GM15510 (cell line): ENCODE results near the gene KIAA1755.

ENCODE experiments used
- POLR2A ChIP-seq: IDR thresholded peaks from 3 replicates; pipeline ENCODE4 v1.6.1; 2011; ENCODE audit warnings: borderline replicate concordance; ENCODE audit not compliant: insufficient read length; ENCODE audit errors: extremely low read depth

The KIAA1755 gene

DNA sequence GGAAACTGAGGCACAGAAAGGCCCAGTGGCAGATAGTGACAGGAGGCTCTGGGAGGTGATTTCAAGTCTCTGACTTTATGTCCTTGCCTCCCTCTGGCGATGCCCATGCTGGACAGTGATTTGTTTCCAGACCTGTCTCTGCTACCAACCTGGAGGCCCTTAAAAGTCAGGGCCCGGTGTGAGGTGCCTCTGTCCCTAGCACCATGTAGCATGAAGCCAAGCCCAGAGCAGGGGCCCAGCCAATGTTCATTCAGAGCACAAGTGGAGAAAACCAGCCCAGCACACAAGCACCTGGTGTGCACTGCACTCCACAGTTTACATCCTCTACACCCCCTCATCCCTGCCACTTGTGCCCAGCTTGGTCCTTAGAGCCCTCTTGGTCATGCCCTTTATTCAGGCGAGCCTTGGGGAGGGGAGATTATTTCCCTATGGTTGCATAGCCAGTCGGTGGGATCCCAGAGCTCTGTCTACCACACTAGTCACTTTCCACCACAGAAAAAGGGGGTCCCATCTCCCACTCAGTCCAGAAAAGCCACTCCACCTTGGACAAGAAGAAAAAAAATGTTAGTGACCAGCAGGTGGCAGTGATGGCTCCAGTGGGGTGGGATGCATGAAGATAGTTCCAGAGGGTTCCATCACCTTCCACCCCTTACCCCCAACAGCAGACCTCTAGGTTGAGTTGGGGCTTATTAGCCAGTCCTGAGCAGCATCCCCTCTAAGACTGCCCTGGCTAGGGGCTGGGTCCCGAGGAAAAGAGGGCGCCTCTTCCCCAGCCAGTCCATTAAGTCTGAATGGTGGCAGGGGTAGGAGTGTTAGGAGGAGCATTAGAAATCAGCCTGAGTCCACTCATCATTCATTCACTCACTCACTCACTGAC, 30.9 kb downstream of the KIAA1755 start:
- no peak for TF ChIP-seq POLR2A

GRCh38 chr20:38228436-38228835, 32.1 kb downstream of the KIAA1755 start:
- no peak for TF ChIP-seq POLR2A

DNA sequence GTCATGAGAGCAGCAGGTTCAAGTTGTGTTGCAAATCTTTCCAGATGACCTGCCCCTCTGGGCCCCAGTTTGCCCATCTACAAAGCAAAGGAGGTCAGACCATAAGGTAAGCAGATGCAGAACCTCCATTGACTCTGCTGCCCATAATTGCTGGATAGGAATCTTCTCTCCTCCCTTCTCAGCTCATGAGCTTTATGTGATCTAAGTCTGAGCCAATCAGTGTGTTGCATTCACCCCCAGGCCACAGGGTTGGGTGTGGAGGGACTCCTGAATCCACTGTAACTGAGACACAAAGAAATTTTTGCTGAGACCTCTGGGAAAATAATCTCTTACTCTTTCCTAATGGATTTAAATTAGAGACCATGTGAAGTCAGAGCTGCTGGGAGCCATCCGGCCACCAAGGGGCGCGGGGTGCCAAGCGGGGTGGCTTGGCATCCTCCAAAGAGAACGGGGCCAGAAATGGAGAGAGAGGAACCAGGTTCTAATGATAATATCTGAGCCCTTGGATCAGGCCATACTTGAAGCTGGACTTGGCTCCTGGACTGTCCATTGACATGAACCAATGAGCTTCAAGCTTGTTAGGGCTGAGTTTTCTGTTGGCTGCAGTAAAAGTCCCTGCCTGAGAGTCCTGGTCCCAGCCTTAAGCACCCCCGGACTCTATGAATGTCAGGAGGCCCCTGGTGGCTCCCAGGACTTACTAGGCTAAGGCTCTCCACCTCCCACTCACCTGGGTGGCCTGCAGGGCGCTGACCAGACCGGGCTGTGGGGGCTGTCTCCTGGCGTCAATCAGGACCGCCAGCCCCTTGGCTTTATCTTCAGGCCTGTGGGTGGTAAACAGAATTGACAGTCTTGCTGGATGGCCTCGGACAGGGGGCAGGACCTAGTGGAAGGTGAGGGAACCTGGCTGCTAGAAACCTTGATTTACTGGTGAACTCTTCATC, 32.8 kb downstream of the KIAA1755 start:
- TF ChIP-seq POLR2A, result no peak

DNA sequence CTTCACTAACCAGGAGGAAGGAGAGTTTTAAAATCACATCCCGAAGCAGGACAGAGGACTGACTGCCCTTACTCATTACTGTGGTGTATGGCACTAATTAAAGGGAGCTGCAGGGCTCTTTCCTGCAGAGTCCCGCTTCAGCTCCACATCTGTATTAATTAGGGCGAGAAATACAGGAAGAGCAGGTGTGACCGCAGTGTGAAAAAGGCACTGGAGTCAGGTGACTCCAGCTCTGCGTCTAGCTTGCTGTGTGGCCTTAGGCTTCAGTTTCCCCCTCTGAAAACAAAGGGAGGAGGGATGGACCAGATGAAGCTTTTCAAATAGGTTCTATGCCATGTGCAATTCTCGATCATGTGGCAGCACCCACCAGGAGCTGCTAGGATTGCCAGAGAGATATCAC, 34.0 kb downstream of the KIAA1755 start:
- no peak for TF ChIP-seq POLR2A

GRCh38 chr20:38225900-38226263, 34.7 kb downstream of the KIAA1755 start:
- no peak for TF ChIP-seq POLR2A

GRCh38 chr20:38225240-38225899, 35.2 kb downstream of the KIAA1755 start:
- no peak for TF ChIP-seq POLR2A

- no peak for TF ChIP-seq POLR2A
Measured at GRCh38 chr20:38224531-38224930, 36.0 kb downstream of the KIAA1755 start.

DNA sequence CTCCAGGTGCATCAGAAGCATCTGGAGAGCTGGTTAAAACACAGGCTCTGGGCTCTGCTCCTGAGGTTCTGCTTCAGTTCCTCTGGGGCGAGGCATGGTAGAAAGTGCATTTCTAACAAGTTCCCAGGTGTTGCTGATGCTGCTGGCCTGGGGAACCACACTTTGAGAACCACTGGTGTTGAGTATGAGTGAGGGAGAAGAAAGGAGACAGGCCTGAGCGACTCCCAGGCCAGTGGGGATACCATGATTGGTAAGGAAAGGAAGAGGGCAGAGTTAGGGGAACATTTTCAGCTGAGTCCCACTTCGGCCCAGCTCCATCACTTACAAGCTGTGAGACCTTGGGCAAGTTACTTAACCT, 36.8 kb downstream of the KIAA1755 start:
- no peak for TF ChIP-seq POLR2A

DNA sequence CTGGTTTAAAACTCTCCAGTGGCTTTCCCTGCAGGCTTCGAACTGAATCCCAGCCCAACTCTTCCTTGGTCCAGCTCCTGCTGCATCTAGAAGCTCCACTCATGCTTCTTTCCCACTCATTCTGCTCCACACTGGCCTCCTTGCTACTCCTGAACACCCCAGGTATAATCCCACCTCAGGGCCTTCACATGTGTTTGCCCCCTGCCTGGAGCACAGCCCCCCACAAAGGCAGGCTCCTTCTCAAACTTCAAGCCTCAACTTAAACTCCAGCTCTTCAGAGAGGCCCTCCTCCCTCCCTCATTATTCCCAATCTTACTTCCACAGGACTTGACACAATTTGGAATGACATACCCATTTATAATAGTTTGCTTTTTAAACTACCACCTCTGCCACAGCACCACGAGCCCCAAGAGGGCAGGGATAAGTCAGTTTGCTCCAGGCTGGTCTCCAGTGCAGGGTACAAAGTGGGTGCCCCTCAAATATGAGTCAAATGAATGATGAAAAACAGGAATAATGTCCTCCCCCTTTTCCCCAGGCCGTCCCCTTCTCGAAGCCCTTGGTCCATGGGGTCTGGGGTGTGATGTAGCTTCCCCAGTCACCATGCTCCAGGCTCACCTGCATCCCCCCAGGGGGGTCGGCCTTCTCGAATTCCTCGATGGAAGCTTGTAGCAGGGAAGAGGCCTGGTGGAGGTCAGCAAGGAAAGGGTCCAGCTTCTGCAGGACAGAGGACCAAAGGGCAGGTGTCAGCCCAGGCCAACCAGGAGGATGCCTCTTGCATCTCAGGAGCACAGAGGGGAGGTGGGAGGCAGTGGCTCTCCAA, 37.4 kb downstream of the KIAA1755 start:
- TF ChIP-seq POLR2A, result no peak

DNA sequence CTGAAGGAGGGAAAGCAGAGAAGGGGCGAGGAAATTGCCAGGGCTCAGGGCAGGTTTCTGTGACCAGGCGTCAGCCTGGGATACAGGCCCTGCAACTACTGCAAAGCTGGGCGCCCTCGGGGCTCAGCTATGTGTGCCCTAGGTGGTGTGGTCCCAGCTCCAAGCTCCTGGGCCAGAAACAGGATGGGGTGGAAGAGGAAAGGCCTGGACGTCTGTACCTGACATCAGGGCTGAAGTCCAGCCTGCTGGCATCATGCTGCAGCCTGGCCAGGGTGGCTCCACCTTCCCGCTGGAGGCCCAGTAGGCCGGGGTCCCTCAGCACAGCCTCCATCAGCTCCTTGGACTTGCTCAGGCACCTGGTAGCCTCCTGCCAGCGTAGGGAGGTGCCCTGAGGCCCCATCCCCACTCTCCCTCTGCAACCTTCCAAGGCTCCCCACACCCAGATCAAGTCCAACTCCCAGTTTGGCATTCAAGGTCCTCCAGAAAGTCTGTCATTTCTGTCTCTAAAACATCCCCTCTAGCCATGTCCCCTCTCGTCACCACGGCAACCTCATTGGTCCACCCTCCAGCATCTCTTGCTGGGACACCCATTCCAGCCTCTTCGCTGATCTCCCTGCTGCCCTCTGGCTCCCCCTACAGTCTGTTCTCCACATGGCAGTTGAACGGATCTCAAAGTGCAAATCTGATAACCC, 38.2 kb downstream of the KIAA1755 start:
- TF ChIP-seq POLR2A, result no peak

GRCh38 chr20:38221119-38221589, 39.4 kb downstream of the KIAA1755 start:
- TF ChIP-seq POLR2A, result no peak

DNA sequence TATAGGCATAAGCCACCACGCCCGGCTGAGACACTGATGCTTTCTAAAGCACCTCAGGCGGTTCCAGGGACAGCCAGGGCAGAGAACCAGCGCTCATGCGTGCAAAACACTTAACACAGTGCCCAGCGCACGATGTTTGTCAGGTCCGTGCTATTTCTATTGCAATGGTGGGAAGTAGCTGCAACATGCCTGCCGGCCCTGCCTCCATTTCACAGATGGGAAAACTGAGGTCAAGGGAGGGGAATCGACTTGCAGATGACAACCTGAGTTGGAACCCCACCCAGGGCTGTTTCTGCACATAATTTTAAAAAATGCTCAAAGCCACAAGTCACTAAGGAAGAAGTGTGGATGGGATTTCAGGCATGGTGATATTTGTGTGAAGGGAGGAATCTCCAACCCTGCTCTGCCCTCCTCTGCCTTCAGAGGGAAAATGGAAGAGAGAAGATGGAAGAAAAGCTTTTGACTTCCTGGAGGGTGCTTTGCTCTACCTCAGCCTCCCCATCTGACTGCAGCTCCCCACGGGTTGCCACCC, 39.9 kb downstream of the KIAA1755 start:
- no peak for TF ChIP-seq POLR2A

- no peak for TF ChIP-seq POLR2A
Measured at GRCh38 chr20:38219006-38219950, 41.3 kb downstream of the KIAA1755 start.

GRCh38 chr20:38218566-38218885, 42.0 kb downstream of the KIAA1755 start:
- TF ChIP-seq POLR2A, result no peak
